LNCaP clone FGC (cell line): ENCODE measurements around the gene BCL10.

ENCODE experiments used
- DNase-seq: peaks from one replicate; pipeline ENCODE4 v3.0.0-alpha.2; 2011; ENCODE audit warnings: low read depth
- H3K4me3 ChIP-seq: 2 replicates; pipeline ENCODE4 v1.5.1; 2011; ENCODE audit warnings: mild to moderate bottlenecking, low read depth, low read length, control low read depth
- TF ChIP-seq, protein P1 (sequence below): IDR thresholded peaks from 2 replicates; pipeline ENCODE4 v1.5.1; 2012; ENCODE audit warnings: mild to moderate bottlenecking; ENCODE audit not compliant: control insufficient read depth, insufficient read depth; ENCODE audit errors: extremely low read depth

BCL10 gene

DNA sequence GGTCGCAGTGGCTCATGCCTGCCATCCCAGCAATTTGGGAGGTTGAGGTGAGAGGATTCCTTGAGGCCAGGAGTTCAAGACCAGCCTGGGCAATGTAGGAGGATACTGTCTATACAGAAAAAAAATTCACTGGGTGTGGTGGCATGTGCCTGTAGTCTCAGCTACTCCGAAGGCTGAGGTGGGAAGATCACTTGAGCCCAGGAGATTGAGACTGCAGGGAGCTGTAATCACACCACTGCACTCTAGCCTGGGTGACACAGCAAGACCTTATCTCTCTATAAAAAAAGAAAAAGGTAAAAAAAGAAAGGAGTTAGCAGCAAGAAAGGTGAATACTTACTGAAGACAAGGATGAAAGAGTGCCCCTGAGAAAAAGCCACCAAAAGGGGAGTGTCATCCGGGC lies 23.7 kb upstream of the BCL10 start:
- TF ChIP-seq, protein P1, sequence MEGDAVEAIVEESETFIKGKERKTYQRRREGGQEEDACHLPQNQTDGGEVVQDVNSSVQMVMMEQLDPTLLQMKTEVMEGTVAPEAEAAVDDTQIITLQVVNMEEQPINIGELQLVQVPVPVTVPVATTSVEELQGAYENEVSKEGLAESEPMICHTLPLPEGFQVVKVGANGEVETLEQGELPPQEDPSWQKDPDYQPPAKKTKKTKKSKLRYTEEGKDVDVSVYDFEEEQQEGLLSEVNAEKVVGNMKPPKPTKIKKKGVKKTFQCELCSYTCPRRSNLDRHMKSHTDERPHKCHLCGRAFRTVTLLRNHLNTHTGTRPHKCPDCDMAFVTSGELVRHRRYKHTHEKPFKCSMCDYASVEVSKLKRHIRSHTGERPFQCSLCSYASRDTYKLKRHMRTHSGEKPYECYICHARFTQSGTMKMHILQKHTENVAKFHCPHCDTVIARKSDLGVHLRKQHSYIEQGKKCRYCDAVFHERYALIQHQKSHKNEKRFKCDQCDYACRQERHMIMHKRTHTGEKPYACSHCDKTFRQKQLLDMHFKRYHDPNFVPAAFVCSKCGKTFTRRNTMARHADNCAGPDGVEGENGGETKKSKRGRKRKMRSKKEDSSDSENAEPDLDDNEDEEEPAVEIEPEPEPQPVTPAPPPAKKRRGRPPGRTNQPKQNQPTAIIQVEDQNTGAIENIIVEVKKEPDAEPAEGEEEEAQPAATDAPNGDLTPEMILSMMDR = no peak
- no peak overlapping the region for H3K4me3 ChIP-seq
- DNase-seq = no peak

DNA sequence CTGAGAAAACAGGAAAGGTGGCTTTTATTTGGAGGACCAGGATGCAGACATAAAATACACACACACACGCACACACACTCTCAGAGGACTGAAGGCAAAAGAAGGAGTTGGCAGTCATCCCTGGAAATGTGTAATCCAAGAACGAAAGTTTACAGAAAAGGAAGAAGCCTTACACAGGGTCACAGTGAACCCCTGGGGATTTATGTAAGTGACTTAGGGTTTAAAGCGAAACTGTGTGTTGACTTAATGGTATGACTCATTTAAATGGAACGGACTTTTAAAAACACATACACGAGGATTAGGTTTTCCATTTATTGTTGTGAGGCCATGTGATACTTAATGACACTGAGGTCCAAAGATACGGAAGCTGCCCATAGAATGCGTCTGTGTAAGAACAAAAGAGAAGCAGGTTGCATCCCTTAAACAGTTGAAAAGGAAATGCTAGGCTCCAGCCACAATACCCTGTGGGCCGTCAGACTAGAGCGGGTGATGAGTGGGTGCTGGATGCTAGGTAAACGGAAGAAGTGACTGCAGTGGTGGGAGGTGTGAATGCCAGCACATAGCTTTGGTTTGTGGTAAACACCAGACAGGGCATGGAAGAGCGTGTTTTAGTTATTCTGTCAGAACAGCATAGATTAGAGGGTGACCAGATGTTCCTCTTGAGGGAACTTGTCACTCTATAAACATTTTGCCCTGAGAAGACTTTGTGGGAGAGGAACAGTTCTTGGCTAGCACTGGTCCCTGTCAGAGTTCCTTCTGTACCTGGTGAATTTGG lies 21.6 kb upstream of the BCL10 start:
- peak overlapping the region; percentile 12 for H3K4me3 ChIP-seq
- DNase-seq = peak; percentile 100
- TF ChIP-seq, protein P1 = no peak

DNA sequence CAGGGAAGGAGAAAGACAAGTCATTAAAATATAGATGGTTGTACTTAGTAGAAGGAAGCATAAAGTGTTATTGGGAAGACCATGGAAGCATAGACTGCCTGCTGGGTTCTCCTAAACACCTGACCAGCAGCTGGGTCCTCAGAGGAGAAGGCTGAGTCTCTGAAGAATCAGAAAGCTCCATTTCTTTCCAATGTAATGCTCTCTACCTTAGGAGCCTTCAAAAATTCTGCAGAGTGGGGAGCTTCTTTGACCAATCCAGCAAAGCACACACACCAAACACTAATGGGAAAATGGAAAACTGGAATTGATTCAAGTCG lies 21.1 kb upstream of the BCL10 start:
- H3K4me3 ChIP-seq = no peak overlapping the region
- TF ChIP-seq, protein P1 = no peak
- no peak for DNase-seq

DNA sequence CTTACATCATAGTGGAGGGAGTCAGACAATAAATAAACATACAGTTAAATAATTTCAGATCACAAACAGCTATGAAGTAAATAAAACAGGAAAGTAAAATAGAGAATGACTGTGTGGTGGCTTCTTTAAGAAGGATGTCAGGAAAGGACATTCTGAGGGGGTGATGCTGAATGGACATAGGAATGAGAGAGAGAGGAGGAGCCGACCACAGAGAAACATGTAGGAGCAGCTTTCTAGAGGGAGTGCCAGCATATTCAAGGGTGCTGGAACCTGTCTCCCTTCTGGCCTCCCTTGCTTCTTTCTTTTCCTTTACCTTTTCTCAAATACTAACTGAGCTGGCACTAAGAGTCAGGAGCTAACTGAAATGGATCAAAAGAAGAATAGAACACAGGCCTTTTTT lies 20.5 kb upstream of the BCL10 start:
- TF ChIP-seq, protein P1 = no peak
- no peak overlapping the region for H3K4me3 ChIP-seq
- DNase-seq = no peak

DNA sequence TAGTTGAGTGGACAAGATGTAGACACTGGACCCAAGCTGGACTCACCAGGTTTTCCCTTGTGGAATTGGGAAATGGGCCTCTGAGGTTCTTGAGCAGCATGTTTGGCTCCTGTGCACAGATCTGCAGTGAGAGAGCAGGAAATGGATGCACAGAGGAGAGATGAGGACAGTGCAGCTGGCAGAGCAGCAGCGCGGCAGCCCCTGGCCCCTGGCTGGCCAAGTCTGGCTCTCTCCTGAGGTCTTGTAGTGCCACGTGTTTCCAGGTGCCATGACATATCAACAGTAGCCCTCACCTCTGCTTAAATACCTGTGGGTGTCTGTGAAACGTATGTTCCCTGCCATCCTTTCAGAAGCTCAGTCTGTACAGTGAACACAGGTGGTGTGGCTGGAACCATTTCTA lies 19.2 kb upstream of the BCL10 start:
- TF ChIP-seq, protein P1 = no peak
- DNase-seq = no peak
- H3K4me3 ChIP-seq = no peak overlapping the region

DNA sequence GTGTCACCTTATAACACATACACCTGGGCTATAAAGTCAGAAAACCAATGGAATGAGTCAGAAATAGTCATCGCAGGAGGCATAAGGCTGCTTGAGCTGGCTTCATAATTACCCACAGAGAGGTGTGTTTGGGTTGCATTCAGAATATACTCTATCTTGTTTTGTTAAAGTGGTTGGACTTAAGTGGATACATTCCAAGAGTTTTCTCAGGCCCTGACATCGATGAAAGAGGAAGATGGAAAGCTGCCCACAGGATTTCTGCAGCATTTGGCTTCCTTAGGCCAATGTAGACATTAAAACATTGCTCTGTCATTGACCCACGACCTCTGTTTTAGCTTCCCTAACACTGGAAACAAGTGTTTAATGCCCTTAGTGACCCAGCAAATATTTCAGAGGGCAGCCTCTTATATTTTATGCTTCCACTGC lies 18.6 kb upstream of the BCL10 start:
- no peak for DNase-seq
- H3K4me3 ChIP-seq = no peak overlapping the region
- TF ChIP-seq, protein P1 = no peak

DNA sequence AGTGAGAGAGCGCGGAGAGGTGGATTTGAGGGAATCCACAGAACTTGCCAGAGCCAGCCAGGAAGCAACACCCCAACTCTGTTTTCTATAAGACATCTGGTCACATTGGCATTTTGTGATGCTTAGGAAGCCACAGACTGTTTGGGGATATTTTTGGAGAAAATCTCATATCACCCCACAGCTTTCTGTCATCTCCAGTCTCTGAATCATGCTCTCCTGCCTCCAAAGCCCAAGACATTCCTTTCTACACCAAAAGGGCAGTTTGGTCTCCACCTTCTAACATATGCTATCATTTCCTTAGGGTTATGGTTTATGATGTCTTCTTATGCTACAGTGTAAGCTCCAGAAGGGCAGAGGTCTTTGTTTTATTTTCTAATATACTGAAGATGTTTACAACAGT lies 14.4 kb upstream of the BCL10 start:
- TF ChIP-seq, protein P1 = no peak
- H3K4me3 ChIP-seq = no peak overlapping the region
- DNase-seq = no peak
